ENCODE results near the gene PLEKHG4.

DNA sequence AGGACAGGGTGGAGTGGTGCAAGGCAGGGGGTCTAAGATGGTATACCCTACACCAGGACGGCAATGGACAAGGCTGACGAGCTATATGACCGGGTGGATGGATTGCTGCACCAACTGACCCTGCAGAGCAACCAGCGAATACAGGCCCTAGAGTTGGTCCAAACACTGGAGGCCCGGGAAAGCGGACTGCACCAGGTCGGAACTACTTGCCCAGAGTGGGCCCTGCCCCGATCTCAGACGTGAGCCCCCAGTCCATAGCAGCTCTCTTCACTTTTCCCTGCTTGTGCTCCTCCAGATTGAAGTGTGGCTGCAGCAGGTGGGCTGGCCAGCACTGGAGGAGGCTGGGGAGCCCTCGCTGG is 3.1 kb downstream of the PLEKHG4 start:
- TF ChIP-seq, protein P1, sequence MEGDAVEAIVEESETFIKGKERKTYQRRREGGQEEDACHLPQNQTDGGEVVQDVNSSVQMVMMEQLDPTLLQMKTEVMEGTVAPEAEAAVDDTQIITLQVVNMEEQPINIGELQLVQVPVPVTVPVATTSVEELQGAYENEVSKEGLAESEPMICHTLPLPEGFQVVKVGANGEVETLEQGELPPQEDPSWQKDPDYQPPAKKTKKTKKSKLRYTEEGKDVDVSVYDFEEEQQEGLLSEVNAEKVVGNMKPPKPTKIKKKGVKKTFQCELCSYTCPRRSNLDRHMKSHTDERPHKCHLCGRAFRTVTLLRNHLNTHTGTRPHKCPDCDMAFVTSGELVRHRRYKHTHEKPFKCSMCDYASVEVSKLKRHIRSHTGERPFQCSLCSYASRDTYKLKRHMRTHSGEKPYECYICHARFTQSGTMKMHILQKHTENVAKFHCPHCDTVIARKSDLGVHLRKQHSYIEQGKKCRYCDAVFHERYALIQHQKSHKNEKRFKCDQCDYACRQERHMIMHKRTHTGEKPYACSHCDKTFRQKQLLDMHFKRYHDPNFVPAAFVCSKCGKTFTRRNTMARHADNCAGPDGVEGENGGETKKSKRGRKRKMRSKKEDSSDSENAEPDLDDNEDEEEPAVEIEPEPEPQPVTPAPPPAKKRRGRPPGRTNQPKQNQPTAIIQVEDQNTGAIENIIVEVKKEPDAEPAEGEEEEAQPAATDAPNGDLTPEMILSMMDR (IDR thresholded peaks at IDR 0.05) = no peak
- TF ChIP-seq POLR2A (IDR thresholded peaks at IDR 0.05) = no peak

All from right lobe of liver (tissue), 4 donors.